Measurements from ENCODE around the gene ARHGEF28.

DNA sequence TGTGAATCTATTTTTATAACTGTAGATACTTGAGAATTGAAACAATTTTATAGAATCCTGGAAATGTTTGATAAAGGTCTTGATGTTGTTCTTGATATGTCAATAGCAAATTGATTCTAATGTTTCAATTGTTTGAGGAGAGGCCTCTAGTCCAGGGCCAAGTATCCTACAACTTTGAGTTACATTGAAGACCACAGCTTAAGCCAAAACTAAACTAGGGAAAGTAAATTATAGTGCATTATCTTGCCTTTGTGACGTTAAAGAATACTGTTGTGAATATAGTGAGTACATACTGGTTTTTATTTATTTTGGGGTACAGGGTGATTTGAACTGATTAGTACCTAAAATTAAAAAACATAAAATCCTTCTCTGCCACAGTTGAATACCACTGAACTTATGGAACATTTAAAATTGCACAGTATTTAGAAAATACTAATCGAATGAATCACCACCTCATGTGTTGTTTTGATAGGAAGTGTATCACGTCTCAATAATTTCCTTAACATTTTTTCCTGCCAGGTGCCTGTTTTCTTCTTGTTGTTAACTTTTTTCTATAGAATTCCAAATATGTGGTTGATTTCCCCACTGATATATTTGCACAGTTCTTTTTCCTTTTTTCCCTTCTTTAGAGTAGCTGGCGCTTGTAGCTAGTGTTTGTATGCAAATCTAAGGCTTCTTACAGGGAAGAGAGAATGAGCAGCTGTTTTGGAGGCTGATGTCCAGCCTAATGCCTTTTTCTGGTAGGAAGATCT lies 12.5 kb downstream of the ARHGEF28 start:
- TF ChIP-seq, protein P1, sequence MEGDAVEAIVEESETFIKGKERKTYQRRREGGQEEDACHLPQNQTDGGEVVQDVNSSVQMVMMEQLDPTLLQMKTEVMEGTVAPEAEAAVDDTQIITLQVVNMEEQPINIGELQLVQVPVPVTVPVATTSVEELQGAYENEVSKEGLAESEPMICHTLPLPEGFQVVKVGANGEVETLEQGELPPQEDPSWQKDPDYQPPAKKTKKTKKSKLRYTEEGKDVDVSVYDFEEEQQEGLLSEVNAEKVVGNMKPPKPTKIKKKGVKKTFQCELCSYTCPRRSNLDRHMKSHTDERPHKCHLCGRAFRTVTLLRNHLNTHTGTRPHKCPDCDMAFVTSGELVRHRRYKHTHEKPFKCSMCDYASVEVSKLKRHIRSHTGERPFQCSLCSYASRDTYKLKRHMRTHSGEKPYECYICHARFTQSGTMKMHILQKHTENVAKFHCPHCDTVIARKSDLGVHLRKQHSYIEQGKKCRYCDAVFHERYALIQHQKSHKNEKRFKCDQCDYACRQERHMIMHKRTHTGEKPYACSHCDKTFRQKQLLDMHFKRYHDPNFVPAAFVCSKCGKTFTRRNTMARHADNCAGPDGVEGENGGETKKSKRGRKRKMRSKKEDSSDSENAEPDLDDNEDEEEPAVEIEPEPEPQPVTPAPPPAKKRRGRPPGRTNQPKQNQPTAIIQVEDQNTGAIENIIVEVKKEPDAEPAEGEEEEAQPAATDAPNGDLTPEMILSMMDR (IDR thresholded peaks at IDR 0.05) = no peak
- TF ChIP-seq POLR2AphosphoS5 (IDR thresholded peaks at IDR 0.05) = no peak
- TF ChIP-seq EP300 (IDR thresholded peaks at IDR 0.05) = no peak
- TF ChIP-seq POLR2A (IDR thresholded peaks at IDR 0.05) = no peak
